Posterior vena cava (tissue), 2 donors: Measurements from ENCODE around the gene DHDDS. TPM values are rescaled to one million over a fixed set of nuclear protein-coding genes. Genes with fewer than 3 reads are reported as not detected.
"Not testable (repeated sequence)": the region's sequence is repeated elsewhere in the genome, so short reads cannot be mapped to it uniquely, and the experiment has no call there.

Source experiments
- DNase-seq: peaks from one replicate; pipeline ENCODE4 v3.0.0-alpha.2; 2020; ENCODE audit warnings: low spot score
- intact Hi-C, 2 donors: fragments of 100-400 bp; cut with DNase I; formaldehyde crosslinking; loops; one replicate each; pipeline versions ENCODE4 v1.14.1 to v1.14.2; 2022 to 2023
- total RNA-seq, 2 donors: library from RNA; stranded (reverse); fragmentation: NEBNext Ultra II Directional; extraction: Animal tissue kit (Norgen Biotek cat#: 25700); gene quantifications; one replicate each; pipeline ENCODE4 v1.2.1, GENCODE V29; 2021
- donor health status: DM: yes; HTN: yes; CAD: no.
- donor health status: DM: yes; HTN: yes; CAD: no.

DHDDS gene
- total RNA-seq, 2 donors from 2014 or later = 43.3 to 45.2 TPM

DNA sequence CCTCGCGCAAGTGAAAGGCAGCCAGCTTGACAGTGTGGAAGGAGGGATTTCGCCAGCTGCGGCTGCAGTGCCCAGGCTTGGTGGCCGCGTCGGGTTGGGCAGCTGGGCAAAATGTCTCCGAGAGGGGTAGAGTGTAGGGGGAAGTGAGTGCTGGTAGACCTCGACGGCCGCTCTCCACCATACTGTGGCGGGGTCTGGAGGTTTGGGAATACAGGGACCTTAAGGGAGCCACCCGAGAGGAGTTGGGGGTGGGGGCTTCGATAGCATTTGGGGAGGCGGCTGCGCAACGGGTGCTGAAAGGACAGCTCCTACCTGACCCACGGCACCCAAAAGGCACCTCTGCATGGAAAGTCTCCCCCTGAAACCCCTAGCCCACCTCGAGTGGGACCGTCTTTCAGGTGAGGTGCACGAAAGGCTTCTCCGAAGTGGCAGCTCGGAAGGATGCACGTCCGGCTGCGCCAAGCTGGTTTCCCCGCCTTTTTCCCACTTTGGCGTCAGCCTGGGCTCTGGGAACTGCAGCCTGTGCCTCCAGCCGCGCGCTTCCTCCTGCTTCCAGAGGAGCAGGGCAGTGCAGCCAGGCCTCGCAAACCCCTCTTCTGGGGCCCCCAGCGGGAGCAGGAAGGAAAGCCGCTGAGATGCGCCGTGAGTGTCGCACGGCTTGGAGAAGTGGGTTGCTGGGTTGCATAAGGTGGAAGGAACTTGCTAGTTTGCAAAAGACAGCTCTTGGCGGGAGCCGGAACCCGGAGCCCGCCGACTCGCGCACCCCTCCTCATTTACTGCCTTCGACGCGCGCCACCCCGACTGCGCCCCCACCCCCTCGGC lies 39.6 kb downstream of the DHDDS start:
- peak; percentile 92 for DNase-seq
- intact Hi-C loops = no loop called here

DNA sequence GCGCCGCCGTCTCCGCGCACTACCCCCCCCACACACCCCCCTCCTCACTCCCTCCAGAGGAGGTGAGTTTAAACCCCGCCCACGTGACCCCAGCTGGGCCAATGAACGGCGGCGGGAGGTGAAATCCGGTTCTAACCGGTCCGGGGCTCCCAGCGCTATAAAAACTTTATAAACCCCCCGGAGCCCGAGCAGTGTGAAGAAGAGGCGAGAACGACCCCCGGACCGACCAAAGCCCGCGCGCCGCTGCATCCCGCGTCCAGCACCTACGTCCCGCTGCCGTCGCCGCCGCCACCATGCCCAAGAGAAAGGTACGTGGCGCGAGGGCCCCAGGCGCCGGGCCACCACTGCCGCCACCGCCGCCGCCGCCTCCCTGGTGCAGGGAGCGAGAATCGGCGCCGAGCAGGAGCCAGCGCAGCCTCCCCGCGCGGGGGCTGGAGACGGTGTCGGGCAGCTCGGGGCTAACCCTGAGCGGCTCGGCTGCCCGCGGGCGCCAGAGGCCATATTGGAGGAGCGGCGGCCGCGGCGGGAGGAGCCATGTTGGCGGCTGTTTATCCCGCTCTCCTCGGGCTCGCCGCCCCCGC lies 40.3 kb downstream of the DHDDS start, which contains the start of gene HMGN2:
Gene HMGN2 (plus strand): TSS at position 121 of the 581 bp plus-strand sequence. CDS start 173 bp downstream, at position 294.
- intact Hi-C loops = no loop called here
- DNase-seq = peak; percentile 97

DNA sequence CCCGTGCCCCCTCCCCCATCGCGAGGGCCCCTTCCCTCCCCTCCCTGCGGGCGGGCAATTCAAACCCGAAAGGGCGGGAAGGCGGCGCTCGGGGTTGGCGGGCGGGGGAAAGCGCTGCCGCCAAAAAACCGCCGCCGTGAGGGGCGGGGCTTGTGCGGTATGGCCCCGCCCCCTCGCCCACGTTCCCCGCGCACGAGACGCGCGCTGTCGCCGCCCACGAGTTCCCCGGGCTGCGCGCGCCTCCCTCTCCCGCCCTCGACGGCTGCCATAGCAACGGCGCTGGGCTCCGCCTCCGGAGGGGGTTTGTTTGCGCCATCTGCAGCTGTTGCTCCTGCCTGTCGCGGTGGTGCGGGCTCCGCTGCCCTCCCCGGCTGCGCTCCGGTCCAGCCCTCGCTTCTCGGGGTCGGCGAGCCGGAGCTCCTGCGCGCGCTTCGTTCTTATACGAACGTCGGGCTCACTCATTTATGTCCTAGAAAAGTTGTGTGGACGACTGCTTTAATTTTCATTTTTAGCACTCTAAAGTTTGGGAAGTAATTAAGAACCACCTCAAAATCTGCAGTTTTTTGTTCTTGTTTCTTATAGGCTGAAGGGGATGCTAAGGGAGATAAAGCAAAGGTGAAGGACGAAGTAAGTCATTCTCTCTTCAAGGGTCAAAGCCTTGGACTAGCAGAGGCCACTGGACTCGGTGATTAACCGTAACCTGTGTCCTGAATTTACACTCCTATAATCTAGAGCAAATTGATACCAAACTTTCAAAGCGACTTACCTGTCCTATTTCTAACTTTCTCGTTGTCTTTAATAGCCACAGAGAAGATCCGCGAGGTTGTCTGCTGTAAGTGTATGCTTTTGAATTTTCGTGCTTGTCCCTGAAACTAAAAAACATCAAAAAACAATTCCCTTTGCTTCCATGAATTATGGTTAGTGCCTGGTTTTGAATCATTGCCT lies 41.1 kb downstream of the DHDDS start:
- intact Hi-C loops = no loop called here
- DNase-seq = peak; percentile 99

DNA sequence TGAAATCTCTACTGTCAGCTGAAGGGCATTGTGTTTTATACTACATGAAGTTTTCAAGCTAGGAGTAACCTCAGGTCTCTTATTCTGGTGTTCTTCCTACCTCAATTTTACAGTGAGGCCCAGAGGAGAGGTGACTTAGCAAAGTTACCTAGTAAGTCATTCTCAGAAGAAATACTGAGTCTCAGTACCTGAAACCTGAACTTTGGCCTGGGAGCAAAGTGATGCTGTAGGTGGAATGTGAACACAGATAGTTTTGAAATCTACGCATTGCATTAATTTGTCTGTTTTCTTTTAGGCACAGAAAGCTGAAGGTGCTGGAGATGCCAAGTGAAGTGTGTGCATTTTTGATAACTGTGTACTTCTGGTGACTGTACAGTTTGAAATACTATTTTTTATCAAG lies 42.7 kb downstream of the DHDDS start:
- no peak for DNase-seq
- intact Hi-C loops = no loop called here

DNA sequence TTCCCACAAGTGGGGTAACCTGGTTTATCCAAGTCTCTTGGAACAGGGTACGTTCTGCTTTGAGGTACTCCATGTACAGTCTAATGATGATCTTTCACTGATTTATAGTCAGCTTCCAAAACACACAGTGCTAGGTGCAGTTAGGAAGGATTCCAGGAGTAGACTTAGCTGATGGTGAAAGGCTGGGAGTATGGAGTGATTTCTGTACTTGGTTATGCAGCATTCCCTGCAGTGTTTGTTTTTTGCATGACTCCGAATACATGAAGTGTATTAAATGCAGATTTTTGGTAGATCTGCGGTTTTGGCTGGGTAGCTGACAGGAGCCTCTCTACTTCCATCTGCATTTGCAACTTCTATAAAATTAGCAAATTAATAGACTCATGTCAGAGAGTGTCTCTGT lies 43.9 kb downstream of the DHDDS start:
- DNase-seq = no peak
- intact Hi-C loops = no loop called here

DNA sequence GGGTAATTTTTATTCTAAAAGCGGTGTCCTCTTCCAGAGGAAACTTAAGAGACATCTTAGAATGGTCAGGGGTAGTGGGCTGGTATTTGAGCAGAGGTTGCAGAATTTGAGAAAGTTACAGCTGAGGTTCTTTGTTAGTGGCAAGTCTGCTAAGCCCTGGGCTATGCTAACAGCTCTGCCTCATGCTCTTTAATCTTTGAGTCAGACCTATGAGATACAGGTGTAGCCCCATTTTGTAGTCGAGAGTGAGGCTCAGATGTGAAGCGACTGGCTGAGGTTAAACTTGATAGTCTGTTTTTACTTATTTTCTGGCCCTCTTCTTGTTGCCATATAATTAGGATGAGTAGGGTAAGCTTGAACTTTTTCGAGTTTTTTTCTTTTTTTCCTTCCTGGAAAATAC lies 44.8 kb downstream of the DHDDS start:
- DNase-seq = no peak
- intact Hi-C loops = no loop called here

DNA sequence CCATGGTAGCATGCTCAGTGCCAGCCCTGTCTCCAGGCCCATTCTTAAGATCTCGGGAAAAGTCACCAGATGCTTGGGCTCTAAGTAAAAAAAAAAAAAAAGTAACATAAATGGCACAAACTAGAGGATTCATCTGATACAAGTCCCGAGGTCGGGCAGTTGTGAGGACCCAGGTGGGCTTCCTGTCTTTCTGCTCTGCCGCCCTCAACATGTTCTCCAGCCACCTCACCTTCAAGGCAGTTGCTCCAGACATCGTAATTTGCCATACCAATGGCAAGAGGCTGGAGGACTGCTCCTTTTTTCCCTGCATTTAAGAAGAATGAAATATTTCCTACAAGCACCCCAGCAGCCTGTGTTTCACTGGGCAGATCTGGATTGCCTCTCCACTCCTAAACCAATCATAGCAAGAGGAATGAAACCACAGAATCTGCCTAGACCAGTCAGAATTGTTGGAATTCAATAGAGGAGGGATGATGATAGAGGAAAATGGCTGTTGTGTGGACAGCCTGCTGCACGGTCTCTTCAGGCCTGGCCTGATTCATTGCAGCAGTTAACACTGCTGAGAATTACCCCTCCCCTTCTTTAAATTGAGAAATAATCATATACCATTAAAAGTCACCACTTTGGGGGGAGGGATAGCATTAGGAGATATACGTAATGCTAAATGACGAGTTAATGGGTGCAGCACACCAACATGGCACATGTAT lies 45.5 kb downstream of the DHDDS start:
- no peak for DNase-seq
- intact Hi-C loops = no loop called here

GRCh38 chr1:26478159-26478558 lies 46.0 kb downstream of the DHDDS start:
- intact Hi-C loops = no loop called here
- DNase-seq = no peak

DNA sequence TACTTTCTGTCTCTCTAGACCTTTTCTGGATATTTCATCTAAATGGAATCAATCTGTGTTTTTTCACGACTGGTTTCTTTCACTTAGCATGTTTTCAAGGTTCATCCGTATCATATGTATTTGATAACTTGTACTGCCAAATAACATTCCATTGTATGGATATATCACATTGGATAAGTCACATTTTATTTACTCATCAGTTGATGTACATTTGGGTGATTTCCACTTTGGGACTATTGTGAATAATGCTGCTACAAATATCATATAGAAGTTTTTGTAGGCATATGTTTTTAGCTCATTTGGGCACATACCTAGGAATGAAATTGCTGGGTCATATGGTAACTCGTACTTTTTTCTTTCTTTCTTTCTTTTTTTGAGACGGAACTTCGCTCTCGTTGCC lies 46.9 kb downstream of the DHDDS start:
- intact Hi-C loops = no loop called here
- DNase-seq = no peak

- intact Hi-C loops = no loop called here
- DNase-seq = no peak
These were observed 50.8 kb downstream of the DHDDS start for GRCh38 chr1:26482921-26483320.

GRCh38 chr1:26483980-26484379 lies 51.9 kb downstream of the DHDDS start:
- intact Hi-C loops = no loop called here
- no peak for DNase-seq

DNA sequence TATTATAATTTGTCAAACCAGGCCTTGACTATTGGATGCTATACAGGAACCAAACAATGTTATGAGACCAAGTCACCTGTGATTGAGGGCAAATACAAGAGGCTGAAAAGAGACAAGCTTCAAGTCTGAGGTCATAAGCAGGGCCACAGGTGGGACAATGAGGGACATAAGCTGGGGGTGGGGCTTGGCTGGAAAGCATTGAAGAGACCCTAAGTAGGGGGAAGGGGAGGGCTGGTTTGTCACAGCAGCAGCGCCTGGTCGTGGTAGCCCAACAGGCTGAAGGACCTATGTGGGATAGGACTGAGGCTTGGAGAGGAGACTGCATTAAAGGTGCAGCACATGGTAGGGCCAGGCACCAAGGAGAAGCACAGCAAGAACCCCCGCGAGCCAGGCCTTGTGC lies 58.0 kb downstream of the DHDDS start:
- no peak for DNase-seq
- intact Hi-C loops = no loop called here

DNA sequence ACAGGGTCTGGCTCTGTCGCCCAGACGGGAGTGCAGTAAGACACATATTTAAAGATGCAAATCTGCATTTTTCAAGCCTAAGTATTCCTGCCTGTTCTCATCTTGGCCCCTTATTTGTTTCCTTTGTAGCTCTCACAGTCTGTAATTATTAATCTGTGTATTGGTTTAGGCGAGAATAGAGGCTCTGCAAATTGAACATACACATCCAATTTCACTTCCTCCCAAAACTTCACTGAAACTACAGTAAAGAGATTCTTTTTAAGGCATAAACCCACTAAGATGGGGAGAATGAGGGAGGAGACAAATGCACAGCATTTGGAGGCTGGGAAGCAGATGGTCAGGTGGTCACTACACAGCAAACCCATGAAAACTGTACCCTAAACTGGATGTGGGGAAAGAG lies 61.1 kb downstream of the DHDDS start:
- intact Hi-C loops = no loop called here
- DNase-seq = peak; percentile 6

DNA sequence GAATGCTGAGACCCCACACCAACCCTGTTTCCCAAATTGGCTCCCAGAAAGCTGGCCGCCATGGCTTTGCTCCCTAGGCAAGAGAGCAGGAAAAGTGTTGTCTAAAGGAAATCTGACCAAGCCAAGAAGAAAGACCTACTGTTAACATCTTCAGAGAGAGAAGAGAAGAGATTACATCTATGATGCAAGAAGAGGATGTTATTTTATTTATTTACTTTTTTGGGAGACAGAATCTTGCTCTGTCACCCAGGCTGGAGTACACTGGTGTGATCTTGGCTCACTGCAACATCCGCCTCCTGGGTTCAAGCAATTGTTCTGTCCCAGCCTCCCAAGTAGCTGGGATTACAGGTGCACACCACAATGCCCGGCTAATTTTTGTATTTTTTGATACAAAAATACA lies 61.8 kb downstream of the DHDDS start:
- DNase-seq = no peak
- intact Hi-C loops = no loop called here

- intact Hi-C loops = no loop called here
- no peak for DNase-seq
These were observed 64.7 kb downstream of the DHDDS start for GRCh38 chr1:26496861-26497260.

GRCh38 chr1:26498894-26499293 lies 66.8 kb downstream of the DHDDS start:
- intact Hi-C loops = no loop called here
- DNase-seq = no peak

GRCh38 chr1:26500488-26501175 lies 68.5 kb downstream of the DHDDS start:
- intact Hi-C loops = no loop called here
- peak; percentile 97 for DNase-seq

- DNase-seq = not testable (repeated sequence)
- intact Hi-C loops = loop anchor here in 1 of 2 donors (1.0 kb wide), 1 partner anchor 28 kb away; no protein-coding TSS in a partner anchor
These were observed 78.6 kb downstream of the DHDDS start for GRCh38 chr1:26510711-26511110.

DNA sequence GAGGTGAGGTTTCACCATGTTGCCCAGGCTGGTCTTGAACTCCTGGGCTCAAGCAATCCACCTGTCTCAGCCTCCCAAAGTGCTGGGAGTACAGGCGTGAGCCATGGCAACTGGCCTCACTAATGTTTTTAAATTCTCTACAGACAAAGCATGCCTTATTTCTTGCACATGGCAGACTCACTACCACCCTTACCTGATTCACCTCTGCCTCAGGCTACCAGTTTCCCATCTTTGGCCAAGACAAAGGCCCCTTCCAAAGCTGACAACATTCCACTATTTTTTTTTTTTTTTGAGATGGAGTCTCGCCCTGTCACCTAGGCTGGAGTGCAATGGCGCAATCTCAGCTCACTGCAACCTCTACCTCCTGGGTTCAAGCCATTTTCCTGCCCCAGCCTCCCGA lies 83.7 kb downstream of the DHDDS start:
- DNase-seq, intact Hi-C loops: not testable (repeated sequence)
